ENCODE data around the gene RCOR3.

RCOR3 gene

GRCh38 chr1:211331011-211331709, 72.0 kb downstream of the RCOR3 start:
- Histone ChIP-seq H2AFZ (ENCODE audit: low read depth, low read length, severe bottlenecking) (no peak overlapping the region), H3K4me2 (ENCODE audit: low read depth, low read length, poor library complexity, severe bottlenecking) (no peak overlapping the region), H3K4me3 (ENCODE audit: insufficient read depth, low read length, poor library complexity, severe bottlenecking) (no peak overlapping the region), H3K27ac (ENCODE audit: low read depth, low read length) (no peak overlapping the region), H3F3A (ENCODE audit: insufficient read depth) (peaks cover 11% of the 10 kb centered on the region), H4K20me1 (ENCODE audit: low read depth, low read length) (no peaks in the 10 kb centered on the region), H3K9me3 (ENCODE audit: insufficient read depth, low read length) (no peaks in the 10 kb centered on the region), H3K27me3 (ENCODE audit: low read length) (no peaks in the 10 kb centered on the region), H3K79me2 (ENCODE audit: insufficient read depth, low read length) (peaks cover 25% of the 10 kb centered on the region), H3K9me2 (replicated peaks; ENCODE audit: insufficient read depth, low read length) (no peaks in the 10 kb centered on the region), H3K36me3 (ENCODE audit: low read length) (no peaks in the 10 kb centered on the region), H3K9ac (ENCODE audit: low read length) (no peak overlapping the region)
- no peak for TF ChIP-seq EZH2phosphoT487 (conservative IDR thresholded peaks at IDR 0.05; ENCODE audit: low read length)
- TF ChIP-seq CTCF (IDR thresholded peaks at IDR 0.05; ENCODE audit: insufficient read depth, low read length, poor library complexity, severe bottlenecking): no peak

DNA sequence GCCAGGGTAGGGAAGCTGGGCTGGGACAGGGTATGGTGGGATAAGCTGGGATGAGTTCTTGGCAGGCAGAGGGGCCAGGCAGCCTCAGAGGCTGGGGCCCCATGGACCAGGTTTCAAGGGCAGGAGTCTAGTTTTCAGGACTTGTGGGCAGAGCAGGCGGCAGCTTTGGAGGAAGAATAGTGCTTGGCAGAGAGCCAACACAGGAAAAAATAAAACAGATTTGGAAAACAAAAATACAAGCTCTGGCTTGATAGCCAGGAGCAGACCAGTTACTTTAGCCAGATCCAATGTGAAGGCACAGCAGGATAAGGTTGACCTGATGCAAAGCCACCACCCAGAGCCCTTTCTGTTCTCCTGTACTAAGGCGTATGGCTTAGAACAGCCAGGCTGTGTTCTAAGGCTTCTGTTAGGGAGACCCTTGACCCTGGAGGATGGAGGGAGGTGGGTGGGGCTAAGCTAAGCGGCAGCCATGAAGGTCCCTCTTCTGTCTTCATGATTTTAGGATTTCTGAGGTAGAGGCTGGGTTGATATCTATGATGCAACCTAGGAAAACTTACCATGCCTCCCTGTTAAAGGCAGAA, 73.0 kb downstream of the RCOR3 start:
- no peak for TF ChIP-seq CTCF (IDR thresholded peaks at IDR 0.05; ENCODE audit: insufficient read depth, low read length, poor library complexity, severe bottlenecking)
- TF ChIP-seq EZH2phosphoT487 (conservative IDR thresholded peaks at IDR 0.05; ENCODE audit: low read length): no peak
- no peak overlapping the region for H2AFZ ChIP-seq (ENCODE audit: low read depth, low read length, severe bottlenecking)
- H3K4me3 ChIP-seq (ENCODE audit: insufficient read depth, low read length, poor library complexity, severe bottlenecking): no peak overlapping the region

DNA sequence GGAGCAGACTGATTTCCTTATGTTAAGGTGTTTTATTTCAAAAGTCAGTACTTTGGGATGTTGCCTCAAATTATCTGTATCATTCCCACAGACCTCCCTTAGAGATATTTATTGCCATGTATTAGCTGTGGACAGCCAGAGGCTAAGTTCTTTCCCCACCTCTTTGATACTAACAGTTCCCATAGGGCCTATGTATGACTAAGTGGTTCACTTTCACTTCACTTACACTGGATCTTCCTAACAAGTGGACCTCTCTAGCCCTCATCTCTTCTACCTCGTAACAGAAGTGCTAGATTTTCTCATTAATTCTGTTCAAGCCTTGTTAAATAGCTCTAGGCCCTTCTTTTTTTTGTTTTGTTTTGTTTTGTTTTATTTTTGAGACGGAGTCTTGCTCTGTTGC, 73.7 kb downstream of the RCOR3 start:
- TF ChIP-seq EZH2phosphoT487 (conservative IDR thresholded peaks at IDR 0.05; ENCODE audit: low read length) (no peak), CTCF (IDR thresholded peaks at IDR 0.05; ENCODE audit: insufficient read depth, low read length, poor library complexity, severe bottlenecking) (no peak)
- H2AFZ ChIP-seq (ENCODE audit: low read depth, low read length, severe bottlenecking): no peak overlapping the region
- no peak overlapping the region for H3K4me3 ChIP-seq (ENCODE audit: insufficient read depth, low read length, poor library complexity, severe bottlenecking)
- H3K9me2 ChIP-seq (replicated peaks; ENCODE audit: insufficient read depth, low read length): no peaks in the 10 kb centered on the region
- no peaks in the 10 kb centered on the region for H3K9me3 ChIP-seq (ENCODE audit: insufficient read depth, low read length)
- H4K20me1 ChIP-seq (ENCODE audit: low read depth, low read length): no peaks in the 10 kb centered on the region
- H3K36me3 ChIP-seq (ENCODE audit: low read length): no peaks in the 10 kb centered on the region
- H3K27ac ChIP-seq (ENCODE audit: low read depth, low read length): no peak overlapping the region
- peaks cover 11% of the 10 kb centered on the region for H3F3A ChIP-seq (ENCODE audit: insufficient read depth)
- no peak overlapping the region for H3K9ac ChIP-seq (ENCODE audit: low read length)
- H3K4me2 ChIP-seq (ENCODE audit: low read depth, low read length, poor library complexity, severe bottlenecking): no peak overlapping the region
- H3K27me3 ChIP-seq (ENCODE audit: low read length): no peaks in the 10 kb centered on the region
- peaks cover 37% of the 10 kb centered on the region for H3K79me2 ChIP-seq (ENCODE audit: insufficient read depth, low read length)

More for the DNA sequence above, 73.0 kb downstream of the RCOR3 start:
- Histone ChIP-seq H4K20me1 (ENCODE audit: low read depth, low read length) (no peaks in the 10 kb centered on the region), H3K9ac (ENCODE audit: low read length) (no peak overlapping the region), H3K4me2 (ENCODE audit: low read depth, low read length, poor library complexity, severe bottlenecking) (no peak overlapping the region), H3K27me3 (ENCODE audit: low read length) (no peaks in the 10 kb centered on the region), H3K36me3 (ENCODE audit: low read length) (no peaks in the 10 kb centered on the region), H3K9me2 (replicated peaks; ENCODE audit: insufficient read depth, low read length) (no peaks in the 10 kb centered on the region), H3K9me3 (ENCODE audit: insufficient read depth, low read length) (no peaks in the 10 kb centered on the region), H3F3A (ENCODE audit: insufficient read depth) (peaks cover 11% of the 10 kb centered on the region), H3K27ac (ENCODE audit: low read depth, low read length) (no peak overlapping the region), H3K79me2 (ENCODE audit: insufficient read depth, low read length) (peaks cover 31% of the 10 kb centered on the region)

Data from SU-DHL-6 (cell line).